Fibroblast of mammary gland (primary cell): ENCODE results near the gene DCC.

Experiments
- DNase-seq: peaks from one replicate; pipeline ENCODE4 v3.0.0-alpha.2; 2010; ENCODE audit warnings: low read depth
- H3K4me3 ChIP-seq: 2 replicates; pipeline ENCODE4 v1.5.1; 2011; ENCODE audit warnings: low read depth, mild to moderate bottlenecking, low read length, moderate library complexity; ENCODE audit not compliant: control insufficient read depth
- CTCF ChIP-seq: conservative IDR thresholded peaks from 2 replicates; pipeline ENCODE4 v1.5.1; 2011; ENCODE audit warnings: low read depth, low read length, inconsistent platforms; ENCODE audit not compliant: control insufficient read depth, insufficient read depth

The DCC gene

DNA sequence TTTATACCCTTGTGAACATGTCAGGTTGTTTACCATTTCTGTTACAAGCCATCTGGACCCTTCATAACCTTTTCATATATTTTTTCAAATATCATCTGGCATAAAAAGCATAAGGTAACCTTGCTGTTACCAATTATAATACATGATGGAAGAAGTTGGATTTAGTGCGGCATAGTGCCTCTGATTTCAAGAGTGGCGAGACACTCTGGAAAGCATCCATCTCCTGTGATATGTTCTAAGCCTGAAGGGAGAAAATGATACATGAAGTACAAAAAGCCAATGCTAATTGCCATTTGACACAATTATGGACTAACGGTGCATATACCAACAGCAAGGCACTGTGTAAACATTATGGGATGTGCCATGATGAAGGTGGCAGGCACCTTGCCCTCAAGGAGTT, 75.1 kb downstream of the DCC start:
- no peak for DNase-seq
- H3K4me3 ChIP-seq = no peak overlapping the region

DNA sequence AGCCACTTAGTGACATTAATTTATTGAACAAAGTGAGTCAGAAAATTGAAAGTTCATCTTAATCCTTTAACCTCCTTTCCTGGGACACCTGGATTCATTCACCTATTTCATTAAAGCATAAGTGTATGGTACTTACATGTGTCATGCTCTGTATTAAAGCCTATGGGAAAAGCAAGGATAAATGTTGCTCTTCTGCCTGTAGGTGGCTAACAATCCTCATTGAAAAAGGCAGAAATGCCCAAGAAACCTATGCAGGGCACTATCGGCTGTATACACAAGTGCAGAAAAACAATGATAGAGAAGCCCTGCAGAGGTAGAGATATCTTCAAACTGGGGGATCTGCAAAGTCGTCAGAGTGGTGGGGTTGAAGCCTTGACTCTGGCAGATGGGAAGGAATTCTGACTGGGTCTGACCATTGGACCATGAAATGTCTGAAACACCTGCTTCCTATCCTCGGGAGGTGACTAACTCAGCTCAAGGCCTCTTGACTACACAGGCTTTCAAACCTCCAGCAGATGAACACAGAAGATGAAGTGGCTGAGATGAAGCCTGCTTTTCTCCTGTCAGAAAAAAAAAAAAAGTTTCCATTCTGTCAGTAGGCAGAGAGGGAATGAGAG, 83.1 kb downstream of the DCC start:
- no peak for DNase-seq
- H3K4me3 ChIP-seq = no peak overlapping the region
- no peak for TF ChIP-seq CTCF

More for the DNA sequence above, 75.1 kb downstream of the DCC start:
- TF ChIP-seq CTCF = no peak

GRCh38 chr18:52426041-52426440, 86.0 kb downstream of the DCC start:
- DNase-seq = no peak
- no peak overlapping the region for H3K4me3 ChIP-seq
- TF ChIP-seq CTCF = no peak

- no peak for TF ChIP-seq CTCF
- H3K4me3 ChIP-seq = no peak overlapping the region
- no peak for DNase-seq
Observed at GRCh38 chr18:52426462-52426861, 86.5 kb downstream of the DCC start.

- no peak for DNase-seq
- no peak overlapping the region for H3K4me3 ChIP-seq
- no peak for TF ChIP-seq CTCF
Observed at GRCh38 chr18:52427521-52428175, 87.7 kb downstream of the DCC start.

- no peak for TF ChIP-seq CTCF
Observed at GRCh38 chr18:52431683-52432082, 91.7 kb downstream of the DCC start.

DNA sequence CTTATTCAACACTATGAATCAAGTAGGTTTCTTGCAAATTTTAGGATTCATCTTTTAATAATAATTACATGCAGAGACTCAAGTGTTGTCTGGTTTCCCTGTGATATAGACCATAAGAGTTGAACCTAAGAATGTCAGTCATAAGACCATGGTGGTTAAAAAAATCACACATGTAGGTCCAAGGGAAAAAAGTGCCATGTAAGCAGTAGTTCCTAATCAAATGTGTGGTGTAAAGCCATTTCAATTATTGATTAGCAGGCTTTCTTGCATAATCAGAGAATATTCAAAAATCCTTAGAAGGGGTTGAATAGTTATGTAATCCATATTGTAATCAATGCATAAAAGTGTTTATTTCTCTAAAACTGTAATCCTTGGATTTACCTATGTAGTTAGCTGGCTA, 93.8 kb downstream of the DCC start:
- DNase-seq = no peak
- H3K4me3 ChIP-seq = no peak overlapping the region
- no peak for TF ChIP-seq CTCF

More at GRCh38 chr18:52431683-52432082, 91.7 kb downstream of the DCC start:
- no peak for DNase-seq
- no peak overlapping the region for H3K4me3 ChIP-seq
